ENCODE results near the gene DHRS3.

DHRS3 gene

DNA sequence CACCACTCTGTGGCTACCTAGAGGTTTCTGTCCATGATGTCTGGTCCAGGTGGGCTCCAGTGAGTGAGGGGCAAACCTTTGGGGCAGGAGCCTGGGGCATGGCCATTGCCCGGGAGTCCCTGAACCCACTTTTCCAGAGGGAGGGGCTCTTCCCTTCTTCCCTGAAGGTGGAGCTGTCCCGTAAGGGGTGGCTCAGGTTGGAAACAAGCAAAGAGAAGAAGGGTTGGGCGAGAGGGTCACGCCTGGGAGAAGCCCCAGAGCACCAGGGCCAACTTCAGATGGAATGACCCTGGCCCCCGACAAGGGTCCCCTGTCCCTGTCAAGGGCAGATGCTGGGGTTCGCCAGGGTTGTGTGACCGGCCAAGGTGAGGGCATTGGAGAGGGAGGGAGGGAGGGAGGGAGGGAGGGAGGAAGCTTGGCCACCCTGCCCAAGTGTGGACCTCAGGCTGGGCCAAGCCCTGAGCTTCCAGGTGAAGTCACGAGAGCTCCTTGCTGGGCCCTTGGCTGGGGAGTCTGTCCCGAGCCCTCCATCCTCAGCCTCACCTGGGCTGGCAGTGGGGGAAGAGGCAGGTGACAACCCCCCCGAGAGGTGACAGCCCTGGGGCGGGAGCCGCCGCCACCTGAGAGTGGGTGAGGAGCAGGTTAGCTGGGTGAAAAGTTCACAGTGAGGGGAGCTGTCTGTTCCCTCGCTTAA, 69.6 kb downstream of the DHRS3 start:
- no peaks in the 10 kb centered on the region for H3F3A ChIP-seq (ENCODE audit: insufficient read depth)
- H3K27ac ChIP-seq (ENCODE audit: low read depth, low read length): no peak overlapping the region
- TF ChIP-seq EZH2phosphoT487 (conservative IDR thresholded peaks at IDR 0.05; ENCODE audit: low read length): no peak
- no peak for TF ChIP-seq CTCF (IDR thresholded peaks at IDR 0.05; ENCODE audit: insufficient read depth, low read length, poor library complexity, severe bottlenecking)
- no peaks in the 10 kb centered on the region for H3K79me2 ChIP-seq (ENCODE audit: insufficient read depth, low read length)
- no peak overlapping the region for H2AFZ ChIP-seq (ENCODE audit: low read depth, low read length, severe bottlenecking)
- H3K27me3 ChIP-seq (ENCODE audit: low read length): no peaks in the 10 kb centered on the region
- H3K4me2 ChIP-seq (ENCODE audit: low read depth, low read length, poor library complexity, severe bottlenecking): no peak overlapping the region
- no peaks in the 10 kb centered on the region for H4K20me1 ChIP-seq (ENCODE audit: low read depth, low read length)
- no peaks in the 10 kb centered on the region for H3K9me2 ChIP-seq (replicated peaks; ENCODE audit: insufficient read depth, low read length)
- no peaks in the 10 kb centered on the region for H3K9me3 ChIP-seq (ENCODE audit: insufficient read depth, low read length)
- H3K4me3 ChIP-seq (ENCODE audit: insufficient read depth, low read length, poor library complexity, severe bottlenecking): no peak overlapping the region
- H3K9ac ChIP-seq (ENCODE audit: low read length): no peak overlapping the region
- no peaks in the 10 kb centered on the region for H3K36me3 ChIP-seq (ENCODE audit: low read length)

GRCh38 chr1:12547586-12548225, 70.3 kb downstream of the DHRS3 start:
- no peak overlapping the region for H2AFZ ChIP-seq (ENCODE audit: low read depth, low read length, severe bottlenecking)
- no peak overlapping the region for H3K4me2 ChIP-seq (ENCODE audit: low read depth, low read length, poor library complexity, severe bottlenecking)
- no peaks in the 10 kb centered on the region for H3K79me2 ChIP-seq (ENCODE audit: insufficient read depth, low read length)
- H3K27ac ChIP-seq (ENCODE audit: low read depth, low read length): no peak overlapping the region
- H3K4me3 ChIP-seq (ENCODE audit: insufficient read depth, low read length, poor library complexity, severe bottlenecking): no peak overlapping the region
- no peaks in the 10 kb centered on the region for H3K36me3 ChIP-seq (ENCODE audit: low read length)
- H3F3A ChIP-seq (ENCODE audit: insufficient read depth): no peaks in the 10 kb centered on the region
- no peaks in the 10 kb centered on the region for H4K20me1 ChIP-seq (ENCODE audit: low read depth, low read length)
- no peaks in the 10 kb centered on the region for H3K9me3 ChIP-seq (ENCODE audit: insufficient read depth, low read length)
- TF ChIP-seq CTCF (IDR thresholded peaks at IDR 0.05; ENCODE audit: insufficient read depth, low read length, poor library complexity, severe bottlenecking) (no peak), EZH2phosphoT487 (conservative IDR thresholded peaks at IDR 0.05; ENCODE audit: low read length) (no peak)
- no peak overlapping the region for H3K9ac ChIP-seq (ENCODE audit: low read length)
- no peaks in the 10 kb centered on the region for H3K27me3 ChIP-seq (ENCODE audit: low read length)
- H3K9me2 ChIP-seq (replicated peaks; ENCODE audit: insufficient read depth, low read length): no peaks in the 10 kb centered on the region

GRCh38 chr1:12546771-12547585, 71.0 kb downstream of the DHRS3 start:
- no peaks in the 10 kb centered on the region for H3K27me3 ChIP-seq (ENCODE audit: low read length)
- no peak overlapping the region for H3K4me2 ChIP-seq (ENCODE audit: low read depth, low read length, poor library complexity, severe bottlenecking)
- H3K9ac ChIP-seq (ENCODE audit: low read length): no peak overlapping the region
- no peak overlapping the region for H3K4me3 ChIP-seq (ENCODE audit: insufficient read depth, low read length, poor library complexity, severe bottlenecking)
- no peaks in the 10 kb centered on the region for H3K9me3 ChIP-seq (ENCODE audit: insufficient read depth, low read length)
- no peak overlapping the region for H3K27ac ChIP-seq (ENCODE audit: low read depth, low read length)
- H3F3A ChIP-seq (ENCODE audit: insufficient read depth): no peaks in the 10 kb centered on the region
- H3K79me2 ChIP-seq (ENCODE audit: insufficient read depth, low read length): no peaks in the 10 kb centered on the region
- TF ChIP-seq EZH2phosphoT487 (conservative IDR thresholded peaks at IDR 0.05; ENCODE audit: low read length) (no peak), CTCF (IDR thresholded peaks at IDR 0.05; ENCODE audit: insufficient read depth, low read length, poor library complexity, severe bottlenecking) (no peak)
- no peaks in the 10 kb centered on the region for H3K9me2 ChIP-seq (replicated peaks; ENCODE audit: insufficient read depth, low read length)
- no peak overlapping the region for H2AFZ ChIP-seq (ENCODE audit: low read depth, low read length, severe bottlenecking)
- H3K36me3 ChIP-seq (ENCODE audit: low read length): no peaks in the 10 kb centered on the region
- no peaks in the 10 kb centered on the region for H4K20me1 ChIP-seq (ENCODE audit: low read depth, low read length)
